T-helper 9 cell (primary cell): ENCODE data around the gene RAPGEF6.
"Not testable (repeated sequence)": the region's sequence is repeated elsewhere in the genome, so short reads cannot be mapped to it uniquely, and the experiment has no call there.

Source experiments
- DNase-seq: peaks from one replicate; pipeline ENCODE4 v3.0.0-alpha.2; 2020

RAPGEF6 gene

DNA sequence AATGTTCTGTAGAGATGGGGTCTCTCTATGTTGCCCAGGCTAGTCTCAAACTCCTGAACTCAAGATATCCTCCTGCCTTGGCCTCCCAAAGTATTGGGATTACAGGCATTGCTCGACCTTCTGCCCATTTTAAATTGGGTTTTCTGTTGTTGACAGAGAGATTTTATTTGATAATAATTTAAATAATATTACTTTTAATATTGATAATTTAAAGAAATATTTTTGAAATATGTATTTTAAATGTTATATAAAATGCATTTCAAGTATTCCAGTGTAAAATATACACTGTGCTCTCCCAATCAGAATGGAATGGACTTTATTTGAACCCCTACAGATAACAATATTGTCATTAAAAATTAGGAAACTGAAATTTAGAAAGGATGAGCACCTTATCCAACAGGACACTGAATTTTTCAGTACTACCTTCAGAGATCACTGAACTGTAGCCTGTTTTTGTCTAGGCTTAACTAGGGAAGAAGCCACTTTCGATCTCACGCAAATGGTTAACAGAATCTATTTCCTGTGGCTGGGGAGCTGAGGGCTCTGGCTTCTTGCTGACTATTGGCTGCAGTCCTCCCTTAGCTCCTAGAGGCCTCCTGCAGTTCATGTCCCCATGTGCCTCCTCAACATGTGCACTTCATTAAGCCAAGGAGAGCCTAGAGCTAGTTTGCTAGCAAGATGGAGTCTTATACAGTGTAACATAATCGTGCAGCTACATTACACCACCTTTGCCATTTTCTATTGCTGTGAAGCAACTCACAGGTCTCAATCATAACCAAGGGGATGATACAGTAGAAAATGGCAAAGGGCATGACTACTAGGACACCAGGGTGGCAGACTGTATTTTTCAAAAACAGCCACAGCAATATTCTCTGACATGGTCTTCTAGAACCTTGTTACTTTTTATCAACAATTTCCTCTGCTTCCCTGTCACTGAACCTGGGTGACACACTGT is 221.1 kb downstream of the RAPGEF6 start:
- DNase-seq, result no peak

DNA sequence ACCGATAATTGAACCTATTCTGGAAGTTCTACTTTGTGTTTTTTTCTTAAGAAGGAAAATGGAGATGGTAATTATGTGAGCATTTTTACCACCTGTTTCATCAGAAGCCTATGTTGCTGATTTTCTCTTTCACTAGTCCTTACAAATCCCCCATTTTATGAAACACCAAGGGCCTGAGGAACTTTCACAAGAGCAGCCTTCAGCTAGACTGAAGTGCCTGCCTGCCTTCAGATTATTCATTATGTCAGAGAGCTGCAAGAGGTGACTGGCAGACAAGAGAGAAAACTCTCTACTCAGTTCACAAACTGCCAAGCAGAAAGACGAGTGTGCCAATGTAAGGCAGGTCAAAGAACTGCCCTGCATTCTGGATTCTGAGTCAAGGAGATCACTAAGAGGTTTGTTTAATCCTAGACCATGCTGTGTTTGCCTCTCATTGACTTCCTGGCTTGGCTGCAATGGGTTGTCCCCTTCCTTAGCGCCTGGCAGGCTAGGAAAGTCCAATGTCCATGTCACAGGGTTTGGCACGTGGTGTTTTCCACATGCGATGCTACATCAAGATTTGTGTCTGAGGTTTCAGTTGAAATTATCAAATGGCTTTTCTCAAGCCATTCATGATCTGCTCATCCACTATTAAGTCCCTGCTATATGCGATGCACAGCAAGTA is 227.9 kb downstream of the RAPGEF6 start:
- DNase-seq, result no peak

DNA sequence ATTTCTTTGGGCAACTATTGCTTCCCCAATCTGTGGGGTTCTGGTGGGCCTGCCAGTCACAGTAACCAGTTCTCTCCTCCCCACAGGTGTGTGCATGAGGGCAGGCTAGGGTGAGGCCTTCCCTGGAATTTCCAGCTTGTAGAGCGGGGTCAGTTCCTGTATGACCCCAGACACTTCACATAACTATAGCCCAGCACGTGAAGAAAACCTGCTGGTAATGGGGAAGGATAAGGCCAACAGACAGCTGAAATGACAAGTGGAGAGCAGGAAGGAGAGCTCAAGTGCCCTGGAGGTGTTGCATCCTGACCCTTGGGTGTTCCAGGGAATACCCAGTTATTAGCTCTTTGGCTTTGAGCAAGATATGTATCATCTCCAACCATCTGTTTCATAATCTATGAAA is 229.0 kb downstream of the RAPGEF6 start:
- no peak for DNase-seq

DNA sequence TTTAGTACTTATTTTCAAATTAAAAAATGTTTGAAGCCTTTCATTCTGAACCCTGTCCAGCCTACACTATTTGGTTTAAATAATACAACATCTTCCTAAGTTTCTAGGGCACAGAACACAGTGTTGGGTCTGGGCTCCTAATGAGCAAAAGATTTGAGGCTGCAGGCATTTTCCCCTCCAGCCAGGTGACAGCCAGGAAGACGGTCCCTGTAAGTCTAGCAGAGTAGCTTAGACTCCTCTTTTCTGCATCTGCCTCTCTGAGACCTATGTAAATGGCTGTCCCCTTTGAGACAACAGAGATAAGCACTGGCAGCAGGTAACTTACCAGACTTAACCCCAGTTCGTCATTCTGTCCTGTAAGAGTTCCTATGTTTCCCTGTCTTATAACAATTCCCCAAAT is 229.4 kb downstream of the RAPGEF6 start:
- no peak for DNase-seq

DNA sequence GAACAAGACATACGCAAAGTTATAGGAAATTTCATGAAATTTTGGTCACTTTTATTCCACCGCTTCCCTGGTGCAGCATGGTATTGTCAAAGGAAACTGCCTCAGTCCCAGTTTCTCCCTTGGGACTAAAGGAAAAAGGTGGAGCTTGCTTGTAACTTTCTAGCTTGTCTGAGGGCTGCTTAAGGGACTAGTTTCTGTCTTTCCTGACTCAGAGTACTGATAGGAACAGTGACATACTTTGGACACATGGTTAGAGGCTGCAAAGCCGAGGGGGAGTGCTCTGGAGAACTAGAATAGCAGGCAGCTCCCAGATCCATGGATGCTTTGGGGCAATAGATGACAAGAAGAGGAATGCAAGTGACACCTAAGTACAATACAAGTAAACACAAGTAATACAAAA is 234.4 kb downstream of the RAPGEF6 start:
- no peak for DNase-seq

DNA sequence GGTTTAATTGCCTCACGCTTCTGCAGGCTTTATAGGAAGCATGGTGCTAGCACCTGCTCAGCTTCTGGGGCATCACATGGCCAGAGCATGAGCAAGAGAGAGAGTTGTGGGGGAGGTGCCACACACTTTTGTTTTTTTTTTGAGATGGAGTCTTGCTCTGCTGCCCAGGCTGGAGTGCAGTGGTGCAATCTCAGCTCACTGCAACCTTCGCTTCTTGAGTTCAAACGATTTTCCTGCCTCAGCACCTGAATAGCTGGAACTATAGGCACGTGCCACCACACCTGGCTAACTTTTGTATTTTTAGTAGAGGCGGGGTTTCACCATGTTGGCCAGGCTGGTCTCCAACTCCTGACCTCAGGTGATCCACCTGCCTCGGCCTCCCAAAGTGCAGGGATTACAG is 236.0 kb downstream of the RAPGEF6 start:
- DNase-seq, result not testable (repeated sequence)

DNA sequence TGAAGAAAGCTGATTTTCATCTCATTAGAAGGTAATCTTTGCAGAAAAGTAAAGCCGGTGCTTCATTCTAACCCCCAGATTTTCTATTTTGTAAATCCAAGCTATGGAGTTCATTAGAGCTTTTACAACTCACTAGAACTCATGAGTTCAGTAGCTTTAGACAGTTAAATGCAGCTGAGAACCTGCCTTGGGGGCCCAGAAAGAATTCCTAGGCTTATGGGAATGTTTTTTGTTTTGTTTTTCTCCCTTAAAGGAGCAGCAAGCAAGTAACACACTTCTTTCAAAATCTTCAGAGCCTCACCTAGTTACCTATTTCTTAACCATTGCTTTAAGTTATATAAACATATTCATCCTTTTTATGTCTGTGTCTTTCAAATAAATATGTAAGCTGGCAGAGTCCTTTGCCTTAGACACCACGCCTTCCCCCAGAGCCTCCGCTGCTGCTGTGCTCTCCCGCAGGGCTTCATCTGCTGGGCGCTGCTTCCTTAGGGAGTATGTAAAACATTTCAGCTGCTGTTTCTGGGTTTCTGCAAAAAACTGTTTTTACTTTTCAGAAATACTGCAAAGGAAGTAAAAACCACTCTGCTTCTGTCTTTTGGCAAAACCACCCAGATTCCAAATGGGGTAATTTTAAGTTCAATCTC is 238.3 kb downstream of the RAPGEF6 start:
- no peak for DNase-seq

DNA sequence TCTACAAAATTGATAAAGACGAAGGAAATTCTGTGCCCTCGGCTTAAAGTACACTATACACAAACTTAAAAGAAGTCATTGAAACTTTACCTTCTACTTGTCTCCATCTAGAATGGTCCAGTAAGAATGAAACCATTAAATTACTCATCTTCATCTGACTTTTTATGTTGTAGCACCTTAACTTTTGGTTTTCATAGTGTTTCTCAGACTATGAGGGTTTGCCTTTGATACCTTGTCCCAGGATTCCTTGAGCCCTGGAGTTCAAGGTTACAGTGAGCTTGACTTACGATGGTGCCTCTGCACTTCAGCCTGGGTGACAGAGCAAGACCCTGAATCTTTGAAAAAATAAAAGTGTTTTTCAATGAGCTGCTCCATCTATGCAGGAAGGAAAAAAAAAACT is 239.0 kb downstream of the RAPGEF6 start:
- DNase-seq, result no peak

DNA sequence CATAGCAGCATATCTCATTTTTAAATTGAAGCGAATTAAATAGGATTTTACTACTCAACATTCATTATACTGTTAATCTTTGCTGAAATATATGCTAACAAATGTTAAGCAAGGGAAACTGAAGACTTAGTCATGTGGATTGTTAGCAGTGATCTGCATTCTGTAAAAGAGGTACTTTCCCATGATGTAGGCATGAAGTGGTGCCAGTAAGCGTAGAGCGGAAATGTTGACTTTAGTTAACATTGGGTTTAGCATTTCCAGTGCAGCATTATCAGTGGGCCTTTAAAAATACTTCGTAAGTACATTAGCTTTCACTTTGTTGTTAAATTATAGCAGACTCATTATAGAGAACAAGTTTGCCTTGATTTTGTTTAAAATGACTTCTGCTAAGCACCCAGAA is 240.9 kb downstream of the RAPGEF6 start:
- no peak for DNase-seq

DNA sequence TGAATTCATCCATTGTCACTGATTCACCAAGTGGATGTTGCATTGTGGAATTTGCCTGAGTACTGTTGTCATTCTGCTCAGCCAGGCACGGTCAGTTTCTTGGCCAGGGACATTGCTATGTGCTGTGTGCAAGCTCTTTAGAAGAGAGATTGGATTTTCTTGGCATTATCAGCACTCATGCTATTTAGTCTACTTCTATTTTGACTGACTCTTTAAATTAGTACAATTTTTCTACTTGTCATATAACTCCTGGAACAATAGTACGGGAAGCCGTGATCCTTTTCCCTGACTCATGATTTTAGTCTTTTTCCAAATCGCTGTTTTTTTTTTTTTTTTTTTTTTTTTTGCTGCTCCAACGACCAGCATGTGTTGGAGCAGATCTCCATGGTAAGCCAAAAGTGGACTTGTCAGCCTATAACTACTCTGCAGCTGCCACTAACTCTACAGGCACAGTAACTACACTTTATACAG is 241.5 kb downstream of the RAPGEF6 start:
- no peak for DNase-seq

DNA sequence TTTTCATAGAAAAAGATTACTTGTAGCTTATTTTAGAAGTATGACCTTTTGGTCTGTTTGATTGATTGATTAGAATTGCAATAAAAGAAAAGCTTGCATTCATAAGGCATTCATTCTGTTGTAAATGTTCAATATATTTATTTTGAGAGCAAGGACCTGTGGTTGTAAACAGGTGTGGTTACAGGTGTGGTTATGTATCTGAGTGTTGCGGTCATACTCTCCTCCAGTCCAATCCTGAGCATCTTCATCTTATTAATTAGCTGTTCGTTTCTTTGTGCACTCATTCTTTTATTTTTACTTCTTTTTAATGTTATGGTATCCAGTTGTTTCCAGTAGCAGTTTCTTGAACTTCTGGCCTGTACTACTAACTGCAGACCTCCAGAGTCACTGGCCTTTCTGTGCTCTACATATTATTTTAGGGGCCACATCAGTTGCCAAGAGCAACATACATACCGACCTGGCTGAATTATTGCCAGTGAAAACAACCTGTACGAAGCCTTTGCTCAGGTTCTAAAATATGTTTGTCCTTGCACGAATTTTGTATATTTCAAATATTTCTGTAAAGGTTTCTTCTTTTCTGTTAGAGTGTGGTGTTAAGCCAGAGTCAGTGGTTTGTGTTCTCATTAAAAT is 242.4 kb downstream of the RAPGEF6 start:
- no peak for DNase-seq

DNA sequence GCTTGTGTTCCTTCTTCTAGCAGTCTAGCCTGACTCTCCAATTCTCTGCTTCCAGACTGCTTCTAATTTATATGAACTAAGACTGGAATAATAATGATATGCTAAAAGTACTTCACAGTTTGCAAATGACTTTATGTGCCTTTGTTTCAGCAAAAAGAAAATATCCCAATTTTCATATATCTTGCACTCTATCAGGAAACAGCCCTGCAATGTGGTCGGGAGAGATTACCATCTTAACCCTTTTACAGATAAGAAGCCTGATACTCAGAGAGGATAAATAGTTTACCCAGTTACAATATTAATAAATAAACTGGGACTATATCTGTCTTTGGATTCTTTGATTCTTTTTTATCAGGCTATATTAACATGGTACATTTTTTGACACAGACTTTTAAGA is 245.2 kb downstream of the RAPGEF6 start:
- no peak for DNase-seq

DNA sequence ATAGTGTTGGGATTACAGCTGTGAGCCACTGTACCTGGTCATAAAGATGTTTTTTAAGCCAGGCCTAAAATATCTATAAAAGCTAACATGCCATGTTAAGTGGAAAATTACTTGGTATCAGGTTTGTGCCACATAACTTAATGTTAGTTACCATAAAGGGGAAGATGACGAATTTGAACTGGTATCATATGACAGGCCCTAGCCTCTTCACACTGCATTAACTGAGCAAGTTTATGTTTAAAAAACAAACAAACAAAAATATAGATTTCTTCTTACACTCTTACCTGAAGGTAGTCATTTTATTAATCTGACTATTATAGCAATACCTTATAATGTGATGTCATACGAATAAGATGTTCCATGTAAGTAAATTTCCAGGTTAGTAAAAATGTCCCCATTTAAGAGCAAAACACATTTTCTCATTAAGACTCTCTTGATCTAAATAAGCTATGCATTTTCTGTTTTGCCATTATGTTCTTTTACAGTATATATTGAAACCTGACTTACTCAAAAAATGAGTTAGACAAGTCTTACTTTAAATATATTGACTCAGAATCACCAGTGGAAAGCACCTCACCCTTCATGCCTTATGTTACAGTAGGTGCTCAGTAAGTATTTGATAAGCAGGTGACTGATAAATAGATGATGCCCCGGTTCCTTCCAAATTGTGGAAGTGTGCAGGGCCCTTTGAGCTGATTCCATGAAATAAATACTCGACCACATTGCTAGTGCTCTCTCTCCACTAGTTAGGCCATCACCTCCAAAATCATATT is 245.7 kb downstream of the RAPGEF6 start:
- no peak for DNase-seq

DNA sequence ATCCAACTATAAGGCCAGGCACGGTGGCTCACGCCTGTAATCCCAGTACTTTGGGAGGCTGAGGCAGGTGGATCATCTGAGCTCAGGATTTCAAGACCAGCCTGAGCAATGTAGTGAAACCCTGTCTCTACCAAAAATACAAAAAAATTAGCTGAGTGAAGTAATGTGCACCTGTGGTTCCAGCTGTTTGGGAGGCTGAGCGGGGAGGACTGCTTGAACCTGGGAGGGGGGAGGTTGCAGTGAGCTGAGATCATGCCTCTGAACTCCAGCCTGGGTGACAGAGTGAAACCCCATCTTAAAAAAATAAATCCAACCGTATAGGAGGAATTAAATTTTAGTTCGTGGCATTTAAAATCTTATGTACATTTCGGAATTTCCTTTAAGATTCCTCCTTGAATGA is 247.8 kb downstream of the RAPGEF6 start:
- DNase-seq, result no peak

DNA sequence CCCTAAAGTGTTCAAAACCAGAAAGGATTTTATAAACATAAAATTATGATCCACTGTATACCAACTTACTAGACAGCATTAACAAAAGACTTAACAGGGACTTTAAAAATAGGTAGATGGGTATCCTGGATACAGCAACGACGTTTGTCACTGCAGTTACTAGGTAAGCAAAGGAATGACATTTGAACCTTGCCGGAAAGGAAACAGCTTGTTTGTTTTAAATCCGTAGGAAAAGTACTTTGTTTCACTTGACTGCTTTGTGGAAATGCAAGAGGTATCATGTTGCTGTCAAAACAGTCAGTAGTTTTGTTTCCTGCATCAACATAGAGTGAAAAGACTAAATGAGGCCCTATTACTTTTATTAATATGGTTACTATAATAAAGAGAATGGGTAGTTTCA is 248.2 kb downstream of the RAPGEF6 start:
- DNase-seq, result no peak

DNA sequence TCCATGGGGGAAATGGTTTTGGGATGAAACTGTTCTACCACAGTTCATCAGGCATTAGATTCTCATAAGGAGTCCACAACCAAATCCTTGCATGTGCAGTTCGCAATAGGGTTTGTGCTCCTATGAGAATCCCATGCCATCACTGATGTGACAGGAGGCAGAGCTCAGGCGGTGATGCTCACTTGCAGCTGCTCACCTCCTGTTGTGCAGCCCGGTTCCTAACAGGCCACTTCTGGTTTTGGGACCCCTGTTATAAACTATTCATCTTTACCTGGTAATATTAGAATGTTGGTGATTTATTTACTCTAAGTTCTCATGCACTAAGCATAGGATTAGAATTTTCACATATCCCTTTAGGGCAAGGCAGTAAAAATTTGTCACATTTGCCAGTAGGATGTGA is 248.9 kb downstream of the RAPGEF6 start:
- no peak for DNase-seq

DNA sequence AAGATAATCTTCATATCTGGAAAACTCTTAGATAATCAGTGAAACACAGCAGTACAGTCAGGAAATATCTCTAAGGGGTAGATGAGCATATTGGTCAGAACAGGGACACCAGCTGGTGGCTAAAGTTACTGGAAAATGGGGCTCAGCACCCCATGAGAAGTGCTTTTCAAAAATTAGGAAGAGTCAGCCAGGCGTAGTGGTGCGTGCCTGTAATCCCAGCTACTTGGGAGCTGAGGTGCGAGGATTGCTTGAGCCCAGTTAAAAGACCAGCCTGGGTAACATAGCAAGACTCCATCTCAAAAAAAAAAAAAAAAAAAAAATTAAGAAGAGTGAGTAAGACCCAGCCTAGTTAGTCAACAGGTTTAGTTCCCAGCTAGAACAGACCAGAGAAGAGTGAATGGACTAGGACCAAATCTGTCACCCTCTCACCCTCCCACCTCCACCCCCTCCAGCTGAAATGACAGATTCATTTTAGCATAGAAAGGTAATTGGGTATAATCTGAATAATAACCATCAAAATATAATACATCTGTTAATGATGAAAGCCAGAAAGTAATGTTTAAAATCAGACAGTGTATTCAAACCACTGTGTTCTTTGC is 250.3 kb downstream of the RAPGEF6 start:
- DNase-seq, result no peak

DNA sequence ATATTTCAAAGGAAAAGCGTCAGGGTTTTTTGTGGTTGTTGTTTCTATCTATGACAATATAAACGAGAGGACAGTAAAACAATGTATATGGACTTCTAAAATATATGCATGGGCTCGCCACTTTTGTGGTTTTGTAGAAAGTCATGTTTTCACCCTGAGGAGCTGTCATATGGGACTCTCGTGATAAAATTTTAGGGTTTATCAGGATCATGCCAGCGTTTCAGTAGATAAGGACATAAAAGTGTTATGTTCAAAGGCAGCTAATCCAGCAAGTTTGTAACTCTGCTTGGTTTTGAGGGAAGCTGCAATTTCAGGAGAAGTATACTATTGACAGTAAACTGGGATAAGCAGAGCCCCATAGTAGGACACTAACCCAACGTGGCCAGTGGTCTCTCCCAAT is 250.9 kb downstream of the RAPGEF6 start:
- no peak for DNase-seq

DNA sequence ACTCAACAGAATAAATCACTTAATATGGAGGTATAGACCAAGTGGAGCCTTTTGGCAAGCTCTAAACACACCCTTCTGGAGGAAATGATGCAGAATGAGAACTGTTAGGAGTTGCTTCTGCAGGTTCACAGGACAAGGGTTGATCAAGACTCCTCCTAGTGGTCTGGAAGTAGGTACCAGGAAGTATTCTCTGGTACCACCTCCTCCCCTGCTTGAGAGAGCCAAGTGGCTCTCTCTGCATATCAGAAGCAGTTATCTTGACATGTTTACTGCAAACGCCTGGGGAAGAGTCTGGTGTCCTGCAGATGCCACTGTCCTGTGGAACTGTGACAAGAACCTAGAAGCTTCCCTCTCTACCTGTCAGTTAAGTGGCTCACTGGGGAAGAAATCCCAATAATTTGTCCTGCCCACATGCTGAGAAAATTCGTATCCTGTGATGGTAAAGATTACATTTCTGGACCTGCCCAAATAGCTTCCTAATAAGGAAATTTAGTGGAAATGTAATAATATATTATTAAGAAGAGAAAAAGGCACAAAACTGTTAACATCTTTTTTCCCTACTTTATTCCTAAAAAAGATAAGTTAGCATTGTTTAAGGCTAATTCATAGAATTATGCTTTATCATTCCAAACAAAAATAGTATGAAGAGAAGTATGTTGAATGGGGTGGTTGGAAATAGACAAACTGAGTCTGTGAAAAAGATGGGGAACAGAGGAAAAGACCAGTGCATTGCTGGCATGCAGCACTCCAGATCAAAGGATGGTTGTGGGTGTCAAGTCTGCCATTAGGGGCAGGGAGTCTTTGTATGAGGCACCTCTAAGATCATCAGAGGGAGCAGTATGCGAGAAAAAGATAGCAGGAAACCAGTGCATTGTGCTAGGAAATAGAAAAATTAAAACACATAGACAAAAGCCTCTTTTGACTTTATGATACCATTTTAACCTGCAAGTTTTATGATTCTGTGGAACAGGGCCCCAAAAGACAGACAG is 252.3 kb downstream of the RAPGEF6 start:
- DNase-seq, result peak; percentile 24

DNA sequence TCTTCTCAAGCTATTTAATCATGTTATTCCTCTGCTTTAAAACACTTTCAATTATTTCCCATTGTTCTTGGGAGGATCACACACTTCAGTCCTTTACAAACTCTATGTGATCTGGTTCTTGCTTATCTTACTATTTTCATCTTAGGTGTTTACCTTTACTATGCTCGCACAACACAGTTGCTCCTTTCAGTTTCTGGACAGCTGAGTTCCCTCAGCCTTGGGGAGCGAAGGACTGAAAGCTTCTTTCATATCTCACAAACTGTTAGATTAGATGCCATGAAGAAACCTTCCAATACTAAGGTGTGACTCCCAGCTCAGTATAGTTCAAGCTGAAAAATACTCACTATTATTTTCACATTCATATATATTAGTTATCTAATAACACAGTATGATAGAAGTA is 253.3 kb downstream of the RAPGEF6 start:
- DNase-seq, result no peak

DNA sequence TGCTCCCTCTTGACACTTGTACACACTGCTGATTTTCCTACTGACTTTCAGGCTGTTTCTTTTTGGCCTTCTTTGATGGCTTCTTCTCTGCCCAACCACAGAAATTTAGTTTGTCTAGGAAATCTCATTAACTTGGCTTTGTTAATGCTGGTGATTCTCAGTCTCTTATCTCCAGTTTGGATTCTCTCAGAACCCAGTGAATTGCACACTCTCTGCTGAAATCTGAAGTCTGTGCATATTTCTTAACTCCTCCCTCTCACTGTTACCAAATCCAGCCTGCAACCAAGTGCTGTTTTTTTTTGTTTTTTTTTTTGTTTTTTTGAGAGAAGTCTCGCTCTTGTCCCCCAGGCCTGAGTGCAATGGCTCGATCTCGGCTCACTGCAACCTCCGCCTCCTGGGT is 254.0 kb downstream of the RAPGEF6 start:
- no peak for DNase-seq
